ENCODE results near the gene MOGAT2.

MOGAT2 gene

GRCh38 chr11:75781296-75781695, 63.7 kb downstream of the MOGAT2 start:
- no peak for DNase-seq

GRCh38 chr11:75781831-75782230, 64.2 kb downstream of the MOGAT2 start:
- no peak for DNase-seq

Measured in activated CD4-positive, alpha-beta T cell treated with anti-CD3 and anti-CD28 coated beads for 48 hours (primary cell).